GM21717 (cell line): ENCODE measurements around the gene CEMIP2.
A peak's percentile ranks its signal among the peaks of the same experiment; 100 is the strongest.
"Not testable (repeated sequence)": the region's sequence is repeated elsewhere in the genome, so short reads cannot be mapped to it uniquely, and the experiment has no call there.

Source experiments
- ATAC-seq: cut with Tn5 transposase; IDR thresholded peaks from one replicate; pipeline ENCODE4 v1.9.1; 2021; ENCODE audit warnings: mild to moderate bottlenecking, moderate library complexity; ENCODE audit not compliant: unreplicated experiment

The CEMIP2 gene, protein sequence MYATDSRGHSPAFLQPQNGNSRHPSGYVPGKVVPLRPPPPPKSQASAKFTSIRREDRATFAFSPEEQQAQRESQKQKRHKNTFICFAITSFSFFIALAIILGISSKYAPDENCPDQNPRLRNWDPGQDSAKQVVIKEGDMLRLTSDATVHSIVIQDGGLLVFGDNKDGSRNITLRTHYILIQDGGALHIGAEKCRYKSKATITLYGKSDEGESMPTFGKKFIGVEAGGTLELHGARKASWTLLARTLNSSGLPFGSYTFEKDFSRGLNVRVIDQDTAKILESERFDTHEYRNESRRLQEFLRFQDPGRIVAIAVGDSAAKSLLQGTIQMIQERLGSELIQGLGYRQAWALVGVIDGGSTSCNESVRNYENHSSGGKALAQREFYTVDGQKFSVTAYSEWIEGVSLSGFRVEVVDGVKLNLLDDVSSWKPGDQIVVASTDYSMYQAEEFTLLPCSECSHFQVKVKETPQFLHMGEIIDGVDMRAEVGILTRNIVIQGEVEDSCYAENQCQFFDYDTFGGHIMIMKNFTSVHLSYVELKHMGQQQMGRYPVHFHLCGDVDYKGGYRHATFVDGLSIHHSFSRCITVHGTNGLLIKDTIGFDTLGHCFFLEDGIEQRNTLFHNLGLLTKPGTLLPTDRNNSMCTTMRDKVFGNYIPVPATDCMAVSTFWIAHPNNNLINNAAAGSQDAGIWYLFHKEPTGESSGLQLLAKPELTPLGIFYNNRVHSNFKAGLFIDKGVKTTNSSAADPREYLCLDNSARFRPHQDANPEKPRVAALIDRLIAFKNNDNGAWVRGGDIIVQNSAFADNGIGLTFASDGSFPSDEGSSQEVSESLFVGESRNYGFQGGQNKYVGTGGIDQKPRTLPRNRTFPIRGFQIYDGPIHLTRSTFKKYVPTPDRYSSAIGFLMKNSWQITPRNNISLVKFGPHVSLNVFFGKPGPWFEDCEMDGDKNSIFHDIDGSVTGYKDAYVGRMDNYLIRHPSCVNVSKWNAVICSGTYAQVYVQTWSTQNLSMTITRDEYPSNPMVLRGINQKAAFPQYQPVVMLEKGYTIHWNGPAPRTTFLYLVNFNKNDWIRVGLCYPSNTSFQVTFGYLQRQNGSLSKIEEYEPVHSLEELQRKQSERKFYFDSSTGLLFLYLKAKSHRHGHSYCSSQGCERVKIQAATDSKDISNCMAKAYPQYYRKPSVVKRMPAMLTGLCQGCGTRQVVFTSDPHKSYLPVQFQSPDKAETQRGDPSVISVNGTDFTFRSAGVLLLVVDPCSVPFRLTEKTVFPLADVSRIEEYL (N-terminal part only)

GRCh38 chr9:71768388-71769174 lies at the start of gene CEMIP2:
CEMIP2 (minus strand) TSS chr9:71768513; CDS start chr9:71750373, 18,140 bp downstream.
- ATAC-seq: peak; percentile 87

DNA sequence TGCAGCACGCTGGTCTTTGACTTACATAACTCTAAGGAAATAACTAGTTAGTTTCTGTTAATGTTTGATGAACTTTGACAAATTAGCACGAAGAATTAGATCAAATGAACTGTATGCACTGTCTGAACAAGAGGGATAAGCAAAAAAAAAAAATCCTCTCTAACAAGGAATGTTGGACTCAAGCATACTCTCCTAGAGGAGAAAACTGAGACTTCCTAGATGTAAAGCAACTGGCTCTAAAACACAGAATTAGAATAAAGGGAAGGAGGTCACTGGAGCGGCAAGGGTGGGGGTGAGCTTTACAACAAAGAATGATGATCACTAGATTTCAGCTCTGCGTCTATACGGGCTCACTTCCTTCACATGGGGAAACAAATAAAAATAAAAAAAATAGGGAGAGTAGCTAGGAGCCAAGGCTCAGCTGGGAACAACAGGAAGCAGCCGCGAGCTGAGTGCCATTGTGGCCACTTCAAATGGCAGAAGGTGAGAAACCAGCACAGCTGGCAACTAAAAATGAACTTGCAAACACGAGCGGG lies 48.7 kb upstream of the CEMIP2 start:
- no peak for ATAC-seq

GRCh38 chr9:71814815-71815214 lies 46.5 kb upstream of the CEMIP2 start:
- ATAC-seq: no peak

GRCh38 chr9:71814226-71814625 lies 45.9 kb upstream of the CEMIP2 start:
- ATAC-seq: no peak

DNA sequence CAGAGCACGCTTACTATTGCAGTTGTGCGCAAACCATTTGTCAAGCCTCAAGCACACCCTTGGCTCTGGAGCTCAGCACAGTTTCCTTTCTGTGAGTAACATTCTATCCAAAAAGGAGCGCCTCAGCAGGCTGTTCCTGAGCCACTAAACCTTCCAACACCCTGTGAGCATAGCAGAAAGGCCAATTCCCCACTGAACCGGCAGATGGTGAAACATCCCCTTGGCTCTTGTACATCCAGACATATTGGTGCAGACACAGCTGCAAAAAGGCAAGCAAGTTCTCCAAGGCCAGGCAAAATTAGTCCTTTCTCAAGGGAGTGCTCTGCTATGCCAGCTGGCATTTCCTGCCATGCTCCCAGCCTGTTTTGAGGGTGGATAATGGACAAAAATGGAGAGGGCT lies 44.1 kb upstream of the CEMIP2 start:
- ATAC-seq: no peak

- ATAC-seq: no peak
Measured at GRCh38 chr9:71808068-71808467, 39.8 kb upstream of the CEMIP2 start.

GRCh38 chr9:71806901-71807307 lies 38.6 kb upstream of the CEMIP2 start:
- peak; percentile 94 for ATAC-seq

DNA sequence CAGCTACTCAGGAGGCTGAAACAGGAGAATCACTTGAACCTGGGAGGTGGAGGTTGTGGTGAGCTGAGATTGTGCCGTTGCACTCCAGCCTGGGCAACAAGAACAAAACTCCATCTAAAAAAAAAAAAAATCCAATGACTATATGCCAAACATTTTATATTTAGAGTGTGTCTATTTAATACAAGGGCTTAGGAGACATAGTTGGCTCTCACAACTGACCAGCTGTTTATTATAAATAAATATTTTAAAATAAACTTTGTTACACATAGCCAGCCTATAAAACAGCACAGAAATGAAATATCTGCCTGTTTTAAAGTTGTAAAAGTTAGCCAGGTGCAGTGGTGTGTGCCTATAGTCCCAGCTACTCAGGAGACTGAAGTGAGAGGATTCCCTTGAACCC lies 36.8 kb upstream of the CEMIP2 start:
- ATAC-seq: not testable (repeated sequence)

DNA sequence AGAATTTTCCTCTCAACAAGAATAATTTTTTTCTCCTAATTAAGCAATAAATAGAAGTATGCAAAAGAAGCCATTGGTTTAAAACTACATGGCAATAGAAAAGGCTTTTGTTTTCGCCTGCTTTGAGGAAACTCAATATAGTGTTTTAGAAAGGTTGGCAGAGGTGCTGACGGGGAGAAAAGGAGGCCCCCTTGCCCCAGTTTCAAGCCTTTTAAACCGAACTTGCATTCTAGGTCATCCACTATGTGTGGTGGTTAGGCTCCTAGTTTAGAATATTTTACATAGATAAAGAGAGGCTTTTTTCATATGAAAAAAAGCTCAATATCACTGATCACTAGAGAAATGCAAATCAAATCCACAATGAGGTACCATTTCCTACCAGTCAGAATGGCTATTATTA lies 33.5 kb upstream of the CEMIP2 start:
- no peak for ATAC-seq

GRCh38 chr9:71797266-71797665 lies 29.0 kb upstream of the CEMIP2 start:
- ATAC-seq: no peak

DNA sequence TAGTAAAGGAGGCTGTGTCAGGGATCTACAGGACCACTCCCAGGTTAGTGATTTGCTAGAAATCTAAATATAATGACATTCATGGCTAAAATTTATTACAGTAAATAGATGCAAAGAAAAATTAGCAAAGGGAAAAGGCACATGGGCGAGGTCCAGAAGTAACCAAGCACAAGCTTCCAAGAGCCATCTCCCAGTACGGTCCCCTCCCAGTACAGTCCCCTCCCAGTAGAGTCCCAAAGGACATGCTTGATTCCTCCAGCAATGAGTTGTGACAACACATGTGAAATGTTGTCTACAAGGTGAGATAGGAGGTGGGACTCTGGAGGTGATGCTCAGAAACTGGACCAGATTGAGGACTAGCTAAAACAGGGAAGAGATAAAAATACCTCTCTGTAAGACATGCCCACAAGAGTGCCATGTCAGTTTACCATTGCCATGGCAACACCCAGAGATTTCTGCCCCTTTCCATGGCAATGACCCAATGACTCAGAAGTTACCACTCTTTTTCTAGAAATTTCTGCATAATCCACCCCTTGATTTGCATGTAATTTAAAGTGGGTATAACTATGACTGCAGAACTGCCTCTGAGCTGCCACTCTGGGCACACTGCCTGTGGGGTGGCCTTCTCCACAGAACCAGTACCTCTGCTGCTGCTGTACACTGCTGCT lies 27.9 kb upstream of the CEMIP2 start:
- ATAC-seq: no peak

DNA sequence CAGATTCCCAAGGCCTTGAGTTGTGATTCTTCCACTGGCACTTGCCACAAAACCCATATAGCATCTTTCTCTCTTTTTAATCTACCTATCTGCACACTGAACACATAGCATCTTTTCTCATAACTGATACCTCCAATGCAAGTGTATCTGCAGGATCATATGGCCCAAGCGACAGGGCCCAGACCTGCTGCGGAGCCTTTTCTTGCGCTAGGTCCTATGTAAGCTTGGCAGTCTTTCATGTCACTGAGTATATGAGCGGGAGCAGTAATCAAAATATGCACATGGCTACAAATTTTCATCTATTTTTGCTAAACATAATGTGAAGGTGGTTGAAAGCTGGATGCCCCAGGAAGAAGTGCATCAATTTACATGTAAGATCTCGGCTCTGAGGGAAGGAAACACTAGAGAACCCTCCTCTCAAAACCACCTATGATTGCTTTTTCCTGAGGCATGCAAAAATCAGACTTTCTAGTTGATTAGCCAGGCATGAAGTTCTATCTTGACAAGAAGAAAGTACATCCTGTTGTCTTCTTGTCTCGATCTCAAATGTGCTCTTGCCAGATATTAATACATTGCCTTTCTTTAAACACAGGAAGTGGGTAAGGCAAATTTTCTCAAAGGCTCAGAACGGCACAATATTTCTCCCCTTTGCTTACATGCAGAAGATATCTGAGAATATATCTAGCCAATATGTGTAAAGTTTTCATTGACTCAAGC lies 26.9 kb upstream of the CEMIP2 start:
- peak; percentile 94 for ATAC-seq

DNA sequence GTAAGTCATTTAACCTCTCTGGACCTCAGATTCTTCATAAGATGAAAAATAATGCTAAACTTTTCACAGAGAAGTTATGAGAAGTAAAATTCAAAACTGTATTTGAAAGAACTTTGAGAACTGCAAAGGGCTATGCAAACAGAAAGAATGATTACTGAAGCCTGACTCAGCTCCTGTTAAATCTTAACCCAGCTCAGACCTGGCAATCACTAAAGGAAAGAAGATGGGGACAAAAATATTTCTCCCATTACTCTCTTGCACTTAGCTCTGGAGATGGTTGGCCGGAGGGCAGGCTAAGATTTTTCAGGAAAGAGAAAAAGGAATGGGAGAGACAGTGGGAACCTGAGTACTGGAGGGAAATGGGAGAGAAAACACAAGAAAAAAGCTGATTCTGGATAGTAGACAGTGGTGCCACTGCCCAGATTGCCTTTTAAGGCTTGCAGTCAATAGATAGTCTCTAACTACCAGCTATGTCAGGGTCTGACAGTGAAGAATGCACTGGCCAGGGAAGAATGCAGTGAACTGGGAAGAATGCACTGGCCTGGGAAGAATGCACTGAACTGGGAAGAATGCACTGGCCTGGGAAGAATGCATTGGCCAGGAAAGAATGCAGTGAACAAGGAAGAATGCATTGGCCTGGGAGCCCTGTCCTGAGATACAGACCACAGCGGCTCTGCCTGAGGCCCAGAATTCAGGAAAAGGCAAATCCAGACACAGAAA lies 25.2 kb upstream of the CEMIP2 start:
- ATAC-seq: no peak

- no peak for ATAC-seq
Measured at GRCh38 chr9:71791875-71792274, 23.6 kb upstream of the CEMIP2 start.

- ATAC-seq: no peak
Measured at GRCh38 chr9:71790296-71790695, 22.0 kb upstream of the CEMIP2 start.

DNA sequence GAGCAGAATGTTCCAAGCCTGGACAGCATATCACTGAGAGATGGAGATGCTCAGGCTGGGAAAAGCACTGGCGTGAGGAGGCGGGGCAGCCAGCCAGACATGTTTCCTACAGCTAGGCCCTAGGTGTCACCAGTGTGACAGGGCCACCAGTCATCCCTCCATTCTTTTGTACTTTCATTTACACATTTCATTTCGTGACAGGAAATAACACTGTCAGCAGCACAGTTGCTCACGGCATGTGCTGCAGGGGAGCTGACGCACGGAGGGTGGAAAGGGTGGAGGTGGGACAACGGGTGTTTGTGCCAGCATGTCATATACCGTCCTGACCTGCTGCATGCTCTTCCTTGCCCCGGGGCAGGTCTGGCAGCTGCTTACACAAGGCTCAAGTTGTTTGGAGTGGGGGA lies 14.8 kb upstream of the CEMIP2 start:
- ATAC-seq: peak; percentile 92

- peak; percentile 71 for ATAC-seq
Measured at GRCh38 chr9:71781391-71781790, 13.1 kb upstream of the CEMIP2 start.

GRCh38 chr9:71780953-71781352 lies 12.6 kb upstream of the CEMIP2 start:
- ATAC-seq: no peak
